Measurements from ENCODE around the gene TTC4.

TTC4 gene

GRCh38 chr1:54715493-54716298 is at the start of gene TTC4:
TSS of gene TTC4 (plus strand) at chr1:54715861. CDS start at chr1:54715909, 48 bp downstream.
- TF ChIP-seq CTCF (IDR thresholded peaks at IDR 0.05; ENCODE audit: unreplicated experiment in 3 of 3) = no peak
- peak within 1 kb of the TSS; percentile 79 to 87 (median 86) for H3K4me3 Mint-ChIP-seq

GRCh38 chr1:54666333-54666732 is 49.3 kb upstream of the TTC4 start:
- H3K9me3 Mint-ChIP-seq = no peaks in the 10 kb centered on the region
- no peak for TF ChIP-seq CTCF (IDR thresholded peaks at IDR 0.05; ENCODE audit: unreplicated experiment in 3 of 3)
- no peaks in the 10 kb centered on the region for H3K36me3 Mint-ChIP-seq (ENCODE audit: low read depth)
- no peaks in the 10 kb centered on the region for H3K4me1 Mint-ChIP-seq
- no peak overlapping the region for H3K27ac Mint-ChIP-seq
- no peak overlapping the region for H3K4me3 Mint-ChIP-seq
- H3K27me3 Mint-ChIP-seq (ENCODE audit: low read depth) = no peaks in the 10 kb centered on the region

More at GRCh38 chr1:54715493-54716298, at the start of gene TTC4:
- peaks cover 4% of the 10 kb centered on the region for H3K27me3 Mint-ChIP-seq (ENCODE audit: low read depth)
- H3K27ac Mint-ChIP-seq = peak within 1 kb of the TSS; percentile 32 to 71 (median 57)
- peaks cover 20% of the 10 kb centered on the region for H3K4me1 Mint-ChIP-seq
- H3K9me3 Mint-ChIP-seq = no peaks in the 10 kb centered on the region
- peaks cover 17% of the 10 kb centered on the region for H3K36me3 Mint-ChIP-seq (ENCODE audit: low read depth)

GRCh38 chr1:54667797-54668196 is 47.9 kb upstream of the TTC4 start:
- Mint-ChIP-seq H3K4me1 (no peaks in the 10 kb centered on the region), H3K27ac (no peak overlapping the region), H3K36me3 (ENCODE audit: low read depth) (no peaks in the 10 kb centered on the region), H3K27me3 (ENCODE audit: low read depth) (no peaks in the 10 kb centered on the region), H3K9me3 (peaks cover 5% of the 10 kb centered on the region), H3K4me3 (no peak overlapping the region)
- TF ChIP-seq CTCF (IDR thresholded peaks at IDR 0.05; ENCODE audit: unreplicated experiment in 3 of 3) = no peak

- TF ChIP-seq CTCF (IDR thresholded peaks at IDR 0.05; ENCODE audit: unreplicated experiment in 3 of 3) = no peak
- H3K36me3 Mint-ChIP-seq (ENCODE audit: low read depth) = no peaks in the 10 kb centered on the region
- H3K9me3 Mint-ChIP-seq = peaks cover 5% of the 10 kb centered on the region
- no peaks in the 10 kb centered on the region for H3K4me1 Mint-ChIP-seq
- no peak overlapping the region for H3K4me3 Mint-ChIP-seq
- H3K27ac Mint-ChIP-seq = no peak overlapping the region
- H3K27me3 Mint-ChIP-seq (ENCODE audit: low read depth) = no peaks in the 10 kb centered on the region
Measured at GRCh38 chr1:54668567-54668966, 47.1 kb upstream of the TTC4 start.

GRCh38 chr1:54671985-54672608 is 43.6 kb upstream of the TTC4 start:
- H3K9me3 Mint-ChIP-seq = peaks cover 5% of the 10 kb centered on the region
- H3K27me3 Mint-ChIP-seq (ENCODE audit: low read depth) = no peaks in the 10 kb centered on the region
- no peak overlapping the region for H3K4me3 Mint-ChIP-seq
- H3K27ac Mint-ChIP-seq = no peak overlapping the region
- no peaks in the 10 kb centered on the region for H3K4me1 Mint-ChIP-seq
- H3K36me3 Mint-ChIP-seq (ENCODE audit: low read depth) = no peaks in the 10 kb centered on the region
- peak; percentile 48 to 73 (median 56) for TF ChIP-seq CTCF (IDR thresholded peaks at IDR 0.05; ENCODE audit: unreplicated experiment in 3 of 3)

All from nephron (organoid).